GM12892 (cell line): Measurements from ENCODE around the gene RNF166.

Experiments used
- POLR2A ChIP-seq: IDR thresholded peaks from 2 replicates; pipeline ENCODE4 v1.6.1; 2011; ENCODE audit warnings: low read depth, low read length, control low read depth
- TAF1 ChIP-seq: IDR thresholded peaks from 2 replicates; pipeline ENCODE4 v1.6.1; 2011; ENCODE audit warnings: low read depth, mild to moderate bottlenecking, control low read depth, low read length, borderline replicate concordance

- TF ChIP-seq POLR2A (no peak), TAF1 (no peak)
Observed at GRCh38 chr16:88649195-88649923, 56.8 kb downstream of the RNF166 start.
